WTC11 (cell line): ENCODE results near the gene TAGLN3.

Source experiments
- PRRX2 ChIP-seq: fragments of 250-450 bp; sonication (Bioruptor Pico); IDR thresholded peaks from 2 replicates; pipeline ENCODE4 v1.8.0; 2021; ENCODE audit warnings: mild to moderate bottlenecking
- TF ChIP-seq, protein P1 (sequence below): sonication (generic); formaldehyde crosslinking; conservative IDR thresholded peaks from 2 replicates; pipeline ENCODE4 v1.8.1; 2023; ENCODE audit warnings: mild to moderate bottlenecking, low read depth, missing genetic modification reagents, moderate library complexity
- TF ChIP-seq, protein P2 (sequence below): fragments of 200-600 bp; IDR thresholded peaks from 2 replicates; pipeline ENCODE4 v1.8.0; 2022; ENCODE audit warnings: antibody characterized with exemption
- TF ChIP-seq, protein P3 (sequence below): sonication (generic); formaldehyde crosslinking; IDR thresholded peaks from 2 replicates; pipeline ENCODE4 v1.8.0; 2022; ENCODE audit warnings: mild to moderate bottlenecking, missing genetic modification reagents
- TF ChIP-seq, protein P4 (sequence below): sonication (generic); formaldehyde crosslinking; IDR thresholded peaks from 2 replicates; pipeline ENCODE4 v1.8.1; 2023; ENCODE audit warnings: mild to moderate bottlenecking, missing genetic modification reagents

DNA sequence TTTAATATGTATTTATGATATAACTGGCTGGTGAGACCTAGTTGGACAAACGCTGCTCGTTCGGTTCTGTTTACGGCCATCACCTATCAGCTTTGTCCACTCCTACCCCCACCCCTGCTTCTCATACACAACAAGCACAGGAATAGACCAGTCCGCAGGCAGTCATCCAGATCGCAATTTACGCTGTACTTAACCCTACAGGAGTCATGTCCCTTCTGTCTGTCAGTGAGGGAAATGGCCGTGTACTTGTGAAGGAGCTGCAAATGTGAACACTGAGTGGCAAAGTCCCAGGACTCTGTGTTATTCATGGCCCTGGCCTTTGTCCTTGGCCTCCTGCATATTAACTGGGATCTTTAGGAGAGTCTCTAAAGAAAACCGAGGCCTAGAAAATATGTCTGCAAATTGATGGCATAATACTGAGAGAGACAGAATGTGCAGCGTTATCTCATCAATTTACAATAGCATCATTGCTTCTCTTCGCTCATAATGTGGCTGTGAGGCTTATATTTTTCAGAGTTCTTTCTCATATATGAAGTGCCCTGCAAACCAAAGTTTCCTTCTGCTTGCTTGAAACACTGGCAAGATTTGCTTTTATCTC lies 27.1 kb upstream of the TAGLN3 start:
- no peak for TF ChIP-seq PRRX2 (CRISPR knock-in tag)
- TF ChIP-seq, protein P1, sequence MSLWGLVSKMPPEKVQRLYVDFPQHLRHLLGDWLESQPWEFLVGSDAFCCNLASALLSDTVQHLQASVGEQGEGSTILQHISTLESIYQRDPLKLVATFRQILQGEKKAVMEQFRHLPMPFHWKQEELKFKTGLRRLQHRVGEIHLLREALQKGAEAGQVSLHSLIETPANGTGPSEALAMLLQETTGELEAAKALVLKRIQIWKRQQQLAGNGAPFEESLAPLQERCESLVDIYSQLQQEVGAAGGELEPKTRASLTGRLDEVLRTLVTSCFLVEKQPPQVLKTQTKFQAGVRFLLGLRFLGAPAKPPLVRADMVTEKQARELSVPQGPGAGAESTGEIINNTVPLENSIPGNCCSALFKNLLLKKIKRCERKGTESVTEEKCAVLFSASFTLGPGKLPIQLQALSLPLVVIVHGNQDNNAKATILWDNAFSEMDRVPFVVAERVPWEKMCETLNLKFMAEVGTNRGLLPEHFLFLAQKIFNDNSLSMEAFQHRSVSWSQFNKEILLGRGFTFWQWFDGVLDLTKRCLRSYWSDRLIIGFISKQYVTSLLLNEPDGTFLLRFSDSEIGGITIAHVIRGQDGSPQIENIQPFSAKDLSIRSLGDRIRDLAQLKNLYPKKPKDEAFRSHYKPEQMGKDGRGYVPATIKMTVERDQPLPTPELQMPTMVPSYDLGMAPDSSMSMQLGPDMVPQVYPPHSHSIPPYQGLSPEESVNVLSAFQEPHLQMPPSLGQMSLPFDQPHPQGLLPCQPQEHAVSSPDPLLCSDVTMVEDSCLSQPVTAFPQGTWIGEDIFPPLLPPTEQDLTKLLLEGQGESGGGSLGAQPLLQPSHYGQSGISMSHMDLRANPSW, result no peak
- TF ChIP-seq, protein P2, sequence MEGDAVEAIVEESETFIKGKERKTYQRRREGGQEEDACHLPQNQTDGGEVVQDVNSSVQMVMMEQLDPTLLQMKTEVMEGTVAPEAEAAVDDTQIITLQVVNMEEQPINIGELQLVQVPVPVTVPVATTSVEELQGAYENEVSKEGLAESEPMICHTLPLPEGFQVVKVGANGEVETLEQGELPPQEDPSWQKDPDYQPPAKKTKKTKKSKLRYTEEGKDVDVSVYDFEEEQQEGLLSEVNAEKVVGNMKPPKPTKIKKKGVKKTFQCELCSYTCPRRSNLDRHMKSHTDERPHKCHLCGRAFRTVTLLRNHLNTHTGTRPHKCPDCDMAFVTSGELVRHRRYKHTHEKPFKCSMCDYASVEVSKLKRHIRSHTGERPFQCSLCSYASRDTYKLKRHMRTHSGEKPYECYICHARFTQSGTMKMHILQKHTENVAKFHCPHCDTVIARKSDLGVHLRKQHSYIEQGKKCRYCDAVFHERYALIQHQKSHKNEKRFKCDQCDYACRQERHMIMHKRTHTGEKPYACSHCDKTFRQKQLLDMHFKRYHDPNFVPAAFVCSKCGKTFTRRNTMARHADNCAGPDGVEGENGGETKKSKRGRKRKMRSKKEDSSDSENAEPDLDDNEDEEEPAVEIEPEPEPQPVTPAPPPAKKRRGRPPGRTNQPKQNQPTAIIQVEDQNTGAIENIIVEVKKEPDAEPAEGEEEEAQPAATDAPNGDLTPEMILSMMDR, result no peak
- TF ChIP-seq, protein P3, sequence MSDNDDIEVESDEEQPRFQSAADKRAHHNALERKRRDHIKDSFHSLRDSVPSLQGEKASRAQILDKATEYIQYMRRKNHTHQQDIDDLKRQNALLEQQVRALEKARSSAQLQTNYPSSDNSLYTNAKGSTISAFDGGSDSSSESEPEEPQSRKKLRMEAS (CRISPR knock-in tag), result no peak
- TF ChIP-seq, protein P4, sequence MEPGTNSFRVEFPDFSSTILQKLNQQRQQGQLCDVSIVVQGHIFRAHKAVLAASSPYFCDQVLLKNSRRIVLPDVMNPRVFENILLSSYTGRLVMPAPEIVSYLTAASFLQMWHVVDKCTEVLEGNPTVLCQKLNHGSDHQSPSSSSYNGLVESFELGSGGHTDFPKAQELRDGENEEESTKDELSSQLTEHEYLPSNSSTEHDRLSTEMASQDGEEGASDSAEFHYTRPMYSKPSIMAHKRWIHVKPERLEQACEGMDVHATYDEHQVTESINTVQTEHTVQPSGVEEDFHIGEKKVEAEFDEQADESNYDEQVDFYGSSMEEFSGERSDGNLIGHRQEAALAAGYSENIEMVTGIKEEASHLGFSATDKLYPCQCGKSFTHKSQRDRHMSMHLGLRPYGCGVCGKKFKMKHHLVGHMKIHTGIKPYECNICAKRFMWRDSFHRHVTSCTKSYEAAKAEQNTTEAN (CRISPR knock-in tag), result no peak
